GM12878 (cell line): ENCODE measurements around the gene ITGA5. TPM values are rescaled to one million over a fixed set of nuclear protein-coding genes. Genes with fewer than 3 reads are reported as not detected.

Experiments
- ATAC-seq: fragments of 200-7000 bp; cut with Tn5 transposase; 3 replicates; pipeline ENCODE4 v1.9.1; 2020; ENCODE audit warnings: mild to moderate bottlenecking, moderate library complexity
- BruUV-seq: library from RNA; stranded (reverse); fragments of 400-500 nt; replicated peaks from 2 replicates; lab custom pipeline; 2021; lab: Mats Ljungman, UMichigan
- CTCF ChIA-PET: fragments of 300-600 bp; sonication (Branson Sonifier 250); formaldehyde crosslinking; extraction: SDS; loops from one replicate; lab custom pipeline; 2021; ENCODE audit warnings: inconsistent platforms; lab: Yijun Ruan, JAX
- POLR2A ChIA-PET: fragments of 350-600 bp; formaldehyde crosslinking; extraction: SDS; loops from one replicate; lab custom pipeline; 2021; ENCODE audit warnings: inconsistent platforms; lab: Charles Lee
- RAD21 ChIA-PET: fragments of 300-600 bp; sonication (Branson Sonifier 250); formaldehyde crosslinking; loops from one replicate; lab custom pipeline; 2023; ENCODE audit warnings: antibody characterized with exemption; ENCODE audit not compliant: unreplicated experiment; lab: Charles Lee
- SMC1A ChIA-PET: fragments of 300-600 bp; sonication (Branson Sonifier 250); formaldehyde crosslinking; loops from one replicate; lab custom pipeline; 2023; ENCODE audit not compliant: unreplicated experiment, uncharacterized antibody; lab: Charles Lee
- DNase-seq: peaks from one replicate; pipeline ENCODE4 v3.0.0-alpha.2; 2011; ENCODE audit warnings: low read depth, low spot score
- FAIRE-seq: peaks from 3 replicates; lab custom pipeline; 2011; peaks lifted over from hg19 to GRCh38; lab: Jason Lieb, UNC
- H2AFZ ChIP-seq: 2 replicates; pipeline ENCODE4 v1.6.0; 2011; ENCODE audit warnings: low read depth, low read length, control low read depth; ENCODE audit not compliant: control insufficient read depth
- H3K27ac ChIP-seq: 2 replicates; pipeline ENCODE4 v1.5.1; 2011; ENCODE audit warnings: control low read depth; ENCODE audit not compliant: control insufficient read depth, insufficient read depth
- H3K27me3 ChIP-seq, 2 experiments: replicated peaks in 1 of 2; 2 replicates each; pipeline versions ENCODE4 v1.6.0 to v1.6.1; 2011; ENCODE audit warnings: low read length in 1 of 2; ENCODE audit not compliant: control insufficient read depth in 2 of 2, insufficient read depth in 2 of 2
- H3K36me3 ChIP-seq, 2 experiments: 2 replicates each; pipeline ENCODE4 v1.5.1; 2011; ENCODE audit warnings: low read length in 1 of 2; ENCODE audit not compliant: control insufficient read depth in 2 of 2, insufficient read depth in 2 of 2
- H3K4me1 ChIP-seq: 2 replicates; pipeline ENCODE4 v1.6.1; 2011; ENCODE audit warnings: mild to moderate bottlenecking, low read length, moderate library complexity, mixed read lengths; ENCODE audit not compliant: control insufficient read depth, insufficient read depth
- H3K4me2 ChIP-seq: 2 replicates; pipeline ENCODE4 v1.6.0; 2011; ENCODE audit warnings: control low read depth; ENCODE audit not compliant: control insufficient read depth, insufficient read depth
- H3K4me3 ChIP-seq: fragments of 200-600 bp; sonication (generic); 2 replicates; pipeline ENCODE4 v1.5.1; 2016
- H3K79me2 ChIP-seq: 2 replicates; pipeline ENCODE4 v1.6.0; 2011; ENCODE audit warnings: low read length; ENCODE audit not compliant: control insufficient read depth, insufficient read depth
- H3K9ac ChIP-seq: 2 replicates; pipeline ENCODE4 v1.8.0; 2011; ENCODE audit warnings: low read length, control low read depth, mixed read lengths; ENCODE audit not compliant: control insufficient read depth, insufficient read depth
- H3K9me3 ChIP-seq: replicated peaks from 3 replicates; pipeline ENCODE4 v1.5.1; 2011; ENCODE audit warnings: mild to moderate bottlenecking, low read length; ENCODE audit not compliant: control insufficient read depth, insufficient read depth
- H4K20me1 ChIP-seq: 2 replicates; pipeline ENCODE4 v1.6.0; 2011; ENCODE audit not compliant: control insufficient read depth, insufficient read depth
- ATF7 ChIP-seq: fragments of 450-650 bp; IDR thresholded peaks from 2 replicates; pipeline ENCODE4 v1.6.1; 2016; ENCODE audit warnings: low read depth, mild to moderate bottlenecking
- CREM ChIP-seq: IDR thresholded peaks from 2 replicates; pipeline ENCODE4 v1.6.1; 2014; ENCODE audit warnings: antibody characterized with exemption, low read depth
- CTCF ChIP-seq, 3 experiments: IDR thresholded peaks in 2 of 3; conservative IDR thresholded peaks in 1 of 3; 2 replicates each; pipeline ENCODE4 v1.5.1; 2011; ENCODE audit warnings: low read depth in 3 of 3, low read length in 3 of 3, mild to moderate bottlenecking in 3 of 3, control low read depth in 2 of 3, moderate library complexity in 2 of 3, inconsistent platforms in 1 of 3, mixed read lengths in 1 of 3; ENCODE audit not compliant: control insufficient read depth in 2 of 3, insufficient read depth in 1 of 3; ENCODE audit errors: extremely low read depth in 1 of 3
- NBN ChIP-seq: fragments of 450-650 bp; IDR thresholded peaks from 2 replicates; pipeline ENCODE4 v1.6.1; 2016
- SKIL ChIP-seq: fragments of 450-650 bp; IDR thresholded peaks from 2 replicates; pipeline ENCODE4 v1.6.1; 2017; ENCODE audit warnings: mild to moderate bottlenecking, low read depth, inconsistent platforms; ENCODE audit not compliant: poor library complexity, severe bottlenecking
- SMC3 ChIP-seq: IDR thresholded peaks from 2 replicates; pipeline ENCODE4 v1.6.1; 2011; ENCODE audit warnings: low read length, improper control_type of control experiment, borderline replicate concordance
- ZNF384 ChIP-seq: IDR thresholded peaks from 2 replicates; pipeline ENCODE4 v1.6.1; 2012; ENCODE audit warnings: low read depth, mild to moderate bottlenecking, low read length, improper control_type of control experiment, borderline replicate concordance
- WGBS: methylation state at CpG from one replicate; pipeline ENCODE4 v1.1.6; 2016; ENCODE audit warnings: low lambda C conversion rate; ENCODE audit not compliant: insufficient replicate concordance, insufficient coverage; ENCODE audit errors: missing lambda C conversion rate; 5-methylcytosine and 5-hydroxymethylcytosine counted together
- in situ Hi-C: fragments of 300-500 bp; cut with MboI; formaldehyde crosslinking; loops from 9 replicates; pipeline ENCODE4 v1.14.3; 2018; ENCODE audit warnings: mixed read lengths
- intact Hi-C: fragments of 100-400 bp; cut with micrococcal nuclease; formaldehyde crosslinking; loops from one replicate; pipeline ENCODE4 v1.14.2; 2022; ENCODE audit not compliant: unreplicated experiment
- polyA plus RNA-seq, 11 experiments: library from polyadenylated mRNA; depleted of rRNA in 4 of 11; unstranded in 6 of 11; stranded (reverse) in 5 of 11; fragments of >200 nt; fragmentation: Nextera tagmentation in 4 of 11; fragmentation: Illumina TruSeq in 1 of 11; extraction: Ambion mirVana in 4 of 11; extraction: Trizol in 1 of 11; gene quantifications; 1 replicate in 1 of 11; 2 replicates in 10 of 11; pipeline versions ENCODE4 v1.2.1 to v1.2.3, GENCODE V29; 2011 to 2016; ENCODE audit warnings: inconsistent platforms in 2 of 11, missing spikeins in 2 of 11, low read depth in 1 of 11
- total RNA-seq, 4 experiments: library from RNA; depleted of rRNA in 3 of 4; stranded (reverse); fragments of >200 nt in 3 of 4; fragmentation: Illumina TruSeq in 1 of 4; extraction: Trizol in 1 of 4; gene quantifications; 2 replicates each; pipeline versions ENCODE4 v1.2.1 to v1.2.3, GENCODE V29; 2013 to 2021
- TF ChIP-seq, protein P1 (sequence below): IDR thresholded peaks from 2 replicates; pipeline ENCODE4 v1.6.1; 2011; ENCODE audit warnings: borderline replicate concordance, low read depth, mild to moderate bottlenecking, moderate library complexity, low read length; ENCODE audit not compliant: insufficient read depth, poor library complexity, severe bottlenecking
- TF ChIP-seq, protein P2 (sequence below): fragments of 450-650 bp; IDR thresholded peaks from 2 replicates; pipeline ENCODE4 v1.6.1; 2016; ENCODE audit warnings: mild to moderate bottlenecking
- TF ChIP-seq, protein P3 (sequence below): fragments of 450-650 bp; IDR thresholded peaks from 2 replicates; pipeline ENCODE4 v1.6.1; 2017; ENCODE audit warnings: borderline replicate concordance

Gene ITGA5
- total and polyA plus RNA-seq, 10 of the 15 experiments (the other 5 are each of a cell fraction or from before 2014, with no cell fraction given), result 0.15 to 22.5 (median 0.61) TPM

DNA sequence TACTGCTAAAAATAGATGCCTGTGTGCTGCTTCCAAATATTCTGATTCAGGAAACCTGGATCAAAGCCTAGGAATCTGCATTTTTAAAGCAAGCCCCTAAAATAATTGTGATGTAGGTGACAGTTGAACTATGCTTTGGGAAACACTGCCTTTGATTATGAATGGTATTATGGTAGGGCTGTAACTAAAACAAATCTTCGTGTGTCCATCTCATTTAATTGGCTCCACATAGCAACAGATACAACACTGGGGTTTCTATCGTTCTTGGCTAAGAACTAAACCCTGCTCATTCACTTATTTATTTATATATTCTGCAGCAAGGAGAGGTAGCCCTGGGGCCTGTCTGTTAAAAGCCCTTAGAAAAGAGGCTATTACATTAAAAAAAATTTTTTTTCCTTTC, 23.0 kb upstream of the ITGA5 start (continued):
- TF ChIP-seq, protein P1, sequence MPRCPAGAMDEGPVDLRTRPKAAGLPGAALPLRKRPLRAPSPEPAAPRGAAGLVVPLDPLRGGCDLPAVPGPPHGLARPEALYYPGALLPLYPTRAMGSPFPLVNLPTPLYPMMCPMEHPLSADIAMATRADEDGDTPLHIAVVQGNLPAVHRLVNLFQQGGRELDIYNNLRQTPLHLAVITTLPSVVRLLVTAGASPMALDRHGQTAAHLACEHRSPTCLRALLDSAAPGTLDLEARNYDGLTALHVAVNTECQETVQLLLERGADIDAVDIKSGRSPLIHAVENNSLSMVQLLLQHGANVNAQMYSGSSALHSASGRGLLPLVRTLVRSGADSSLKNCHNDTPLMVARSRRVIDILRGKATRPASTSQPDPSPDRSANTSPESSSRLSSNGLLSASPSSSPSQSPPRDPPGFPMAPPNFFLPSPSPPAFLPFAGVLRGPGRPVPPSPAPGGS, result no peak
- TF ChIP-seq NBN, result no peak
- TF ChIP-seq, all 136 proteins: peak for 0

- Histone ChIP-seq H3K4me3 (no peak overlapping the region), H3K4me2 (no peak overlapping the region), H3K9ac (no peak overlapping the region), H3K36me3 (no peaks in the 10 kb centered on the region), H3K27me3 (no peaks in the 10 kb centered on the region; a peak in 1 of 4 replicates), H3K27ac (no peak overlapping the region), H3K4me1 (0 out of 2 replicates have a peak, but pooled peaks cover 7% of the 10 kb centered on the region), H3K79me2 (no peaks in the 10 kb centered on the region), H2AFZ (peak overlapping the region; percentile 62), H3K9me3 (no peaks in the 10 kb centered on the region), H4K20me1 (no peaks in the 10 kb centered on the region)
- ATAC-seq, result peak; percentile 72
- ChIA-PET SMC1A (interaction anchor here (0.8 to 21.0 kb wide), 15 partner anchors 10 to 199 kb away, joined by 3 to 469 read pairs (median 8); partner anchors contain the start of genes ITGA5, NCKAP1L and ZNF385A), CTCF (interaction anchor here (0.6 to 33.3 kb wide), 29 partner anchors 8 to 219 kb away, joined by 3 to 1071 read pairs (median 10); partner anchors contain the start of genes ITGA5, NCKAP1L and ZNF385A), RAD21 (interaction anchor here (0.8 to 6.9 kb wide), 19 partner anchors 9 to 211 kb away, joined by 3 to 296 read pairs (median 4); partner anchors contain the start of gene ZNF385A), POLR2A (interaction anchor here (1.1 to 5.5 kb wide), 5 partner anchors 24 to 159 kb away, joined by 3 to 43 read pairs (median 3); partner anchors contain the start of genes CBX5, HNRNPA1 and ITGA5)
- WGBS, result 46% methylated on average over 10 of the region's 10 CpGs
- intact Hi-C loops, result loop anchor here (1.0 kb wide), 2 partner anchors 40 to 45 kb away; no protein-coding TSS in a partner anchor
- no TSS peak for BruUV-seq
- DNase-seq, result no peak
- in situ Hi-C loops, result loop anchor here (5.0 kb wide), 1 partner anchor 37 kb away; no protein-coding TSS in a partner anchor
- FAIRE-seq, result peak; percentile 82
- TF ChIP-seq CTCF (IDR thresholded peaks at IDR 0.05 in 2 of 3, conservative IDR thresholded peaks at IDR 0.05 in 1 of 3; ENCODE audit: control insufficient read depth in 2 of 3, extremely low read depth in 1 of 3, insufficient read depth in 1 of 3, low read depth in 3 of 3, low read length in 3 of 3) (peak; percentile 76 to 85 (median 77)), ATF7 (0 out of 2 replicates have a peak, but pooled peaks have one; percentile 22), CREM (no peak), ZNF384 (peak; percentile 64), SKIL (peak; percentile 32), NBN (0 out of 2 replicates have a peak, but pooled peaks have one; percentile 39), SMC3 (peak; percentile 89)
- TF ChIP-seq, protein P2, sequence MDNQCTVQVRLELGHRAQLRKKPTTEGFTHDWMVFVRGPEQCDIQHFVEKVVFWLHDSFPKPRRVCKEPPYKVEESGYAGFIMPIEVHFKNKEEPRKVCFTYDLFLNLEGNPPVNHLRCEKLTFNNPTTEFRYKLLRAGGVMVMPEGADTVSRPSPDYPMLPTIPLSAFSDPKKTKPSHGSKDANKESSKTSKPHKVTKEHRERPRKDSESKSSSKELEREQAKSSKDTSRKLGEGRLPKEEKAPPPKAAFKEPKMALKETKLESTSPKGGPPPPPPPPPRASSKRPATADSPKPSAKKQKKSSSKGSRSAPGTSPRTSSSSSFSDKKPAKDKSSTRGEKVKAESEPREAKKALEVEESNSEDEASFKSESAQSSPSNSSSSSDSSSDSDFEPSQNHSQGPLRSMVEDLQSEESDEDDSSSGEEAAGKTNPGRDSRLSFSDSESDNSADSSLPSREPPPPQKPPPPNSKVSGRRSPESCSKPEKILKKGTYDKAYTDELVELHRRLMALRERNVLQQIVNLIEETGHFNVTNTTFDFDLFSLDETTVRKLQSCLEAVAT, result peak; percentile 35; the same call in 1 of the 2 replicates
- TF ChIP-seq, protein P3, sequence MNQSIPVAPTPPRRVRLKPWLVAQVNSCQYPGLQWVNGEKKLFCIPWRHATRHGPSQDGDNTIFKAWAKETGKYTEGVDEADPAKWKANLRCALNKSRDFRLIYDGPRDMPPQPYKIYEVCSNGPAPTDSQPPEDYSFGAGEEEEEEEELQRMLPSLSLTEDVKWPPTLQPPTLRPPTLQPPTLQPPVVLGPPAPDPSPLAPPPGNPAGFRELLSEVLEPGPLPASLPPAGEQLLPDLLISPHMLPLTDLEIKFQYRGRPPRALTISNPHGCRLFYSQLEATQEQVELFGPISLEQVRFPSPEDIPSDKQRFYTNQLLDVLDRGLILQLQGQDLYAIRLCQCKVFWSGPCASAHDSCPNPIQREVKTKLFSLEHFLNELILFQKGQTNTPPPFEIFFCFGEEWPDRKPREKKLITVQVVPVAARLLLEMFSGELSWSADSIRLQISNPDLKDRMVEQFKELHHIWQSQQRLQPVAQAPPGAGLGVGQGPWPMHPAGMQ, result no peak
These were observed 20.6 kb upstream of the ITGA5 start for GRCh38 chr12:54439521-54440255.
